Loucy (cell line): ENCODE data around the gene SEC14L1.

ENCODE experiments used
- CTCF ChIP-seq: fragments of 200-600 bp; sonication (generic); conservative IDR thresholded peaks from 2 replicates; pipeline ENCODE4 v1.5.1; 2014; ENCODE audit warnings: mild to moderate bottlenecking, antibody characterized with exemption, low read length
- EZH2phosphoT487 ChIP-seq: fragments of 200-600 bp; IDR thresholded peaks from 2 replicates; pipeline ENCODE4 v1.6.1; 2018; ENCODE audit warnings: antibody characterized with exemption, mild to moderate bottlenecking, moderate library complexity, borderline replicate concordance

DNA sequence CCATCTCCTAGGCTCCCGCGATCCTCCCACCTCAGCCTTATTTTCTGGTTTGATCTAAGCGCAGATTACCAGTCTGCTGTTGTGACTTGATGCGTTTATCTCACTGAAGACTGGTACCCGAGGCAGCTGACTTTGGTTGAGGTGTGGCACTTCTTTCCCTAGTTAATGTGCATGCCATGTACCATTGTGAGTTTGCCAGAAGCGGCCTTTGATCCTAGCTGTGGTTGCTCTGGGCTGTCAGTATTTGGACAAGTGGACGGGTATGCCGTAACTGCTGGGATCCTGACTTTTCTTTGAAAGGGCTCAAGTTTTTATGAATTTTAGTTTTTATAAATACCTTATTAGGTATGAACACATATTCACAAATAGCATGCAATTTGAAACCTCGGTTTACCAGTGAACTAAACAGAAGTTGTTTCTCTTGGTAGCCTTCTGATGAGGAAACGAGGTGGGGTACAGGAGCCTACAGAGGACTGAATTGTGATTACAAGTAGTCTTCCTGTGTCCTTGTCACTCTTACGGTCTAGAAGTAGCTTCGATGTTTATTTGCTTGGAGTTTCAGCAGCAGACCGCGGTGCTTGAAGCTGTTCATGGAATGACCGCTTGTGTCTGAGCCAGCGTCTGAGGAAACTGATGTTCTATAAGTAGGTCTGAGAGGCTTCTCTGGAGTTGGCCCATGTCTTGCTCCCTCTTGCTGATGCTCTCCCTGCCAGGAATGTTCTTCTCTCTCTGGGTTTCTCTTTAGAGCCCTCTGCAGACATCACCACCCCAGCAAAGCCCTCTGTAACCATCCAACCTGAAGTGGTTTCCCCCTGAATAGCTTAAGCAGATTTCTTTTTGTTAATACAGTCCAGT lies 40.0 kb downstream of the SEC14L1 start:
- TF ChIP-seq CTCF (no peak), EZH2phosphoT487 (no peak)
